GM19438 (cell line): ENCODE results near the gene PFDN4.
"Not testable (repeated sequence)": the region's sequence is repeated elsewhere in the genome, so short reads cannot be mapped to it uniquely, and the experiment has no call there.

Experiments
- ATAC-seq: cut with Tn5 transposase; IDR thresholded peaks from one replicate; pipeline ENCODE4 v1.9.1; 2021; ENCODE audit warnings: low read depth; ENCODE audit not compliant: unreplicated experiment

PFDN4 gene

DNA sequence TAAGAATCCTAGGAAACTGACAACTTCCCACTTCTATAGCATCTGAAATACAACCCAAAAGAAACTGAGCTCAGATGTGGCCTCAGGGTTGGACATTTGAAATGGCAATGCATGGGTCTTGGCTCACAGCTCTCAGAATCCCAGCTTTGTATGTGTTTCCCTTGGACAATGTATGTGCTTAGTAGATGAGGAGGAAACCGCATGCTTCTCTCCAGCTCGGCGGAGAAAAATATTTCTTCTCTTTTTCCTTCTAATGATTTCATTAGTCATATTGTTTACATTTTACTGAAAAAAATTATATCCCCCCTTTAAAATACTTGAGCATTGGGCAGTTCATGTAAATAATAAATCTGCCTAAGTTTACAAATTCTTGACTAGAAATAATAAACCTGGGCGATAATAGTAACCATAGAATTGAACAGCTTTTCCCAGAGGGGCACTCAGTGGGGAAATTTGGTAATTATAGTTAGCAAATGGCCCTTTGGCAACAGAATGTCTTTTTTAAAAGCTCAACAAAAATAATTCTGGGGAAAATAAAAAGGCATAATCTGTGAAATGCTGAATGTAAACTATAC lies 55.3 kb downstream of the PFDN4 start:
- ATAC-seq, result no peak

DNA sequence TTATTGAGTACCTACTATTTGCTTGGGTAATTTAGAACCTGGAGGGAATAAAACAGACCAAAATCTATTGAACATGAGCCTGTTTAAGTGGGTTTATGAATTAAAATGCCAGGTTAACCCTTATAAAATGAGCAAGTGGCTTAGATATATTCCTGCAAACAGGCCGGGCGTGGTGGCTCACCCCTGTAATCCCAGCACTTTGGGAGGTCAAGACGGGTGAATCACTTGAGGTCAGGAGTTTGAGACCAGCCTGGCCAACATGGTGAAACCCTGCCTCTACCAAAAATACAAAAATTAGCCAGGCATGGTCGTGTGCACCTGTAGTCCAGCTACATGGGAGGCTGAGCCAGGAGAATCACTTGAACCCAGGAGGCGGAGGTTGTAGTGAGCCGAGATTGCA lies 57.9 kb downstream of the PFDN4 start:
- ATAC-seq, result not testable (repeated sequence)

- ATAC-seq, result no peak
Measured at GRCh38 chr20:54266844-54267243, 59.0 kb downstream of the PFDN4 start.

- no peak for ATAC-seq
Measured at GRCh38 chr20:54267483-54268003, 59.7 kb downstream of the PFDN4 start.

GRCh38 chr20:54268941-54269340 lies 61.1 kb downstream of the PFDN4 start:
- no peak for ATAC-seq
